Spleen (tissue), 7 donors: ENCODE data around the gene ZNF417.

Experiments used
- POLR2A ChIP-seq, 3 donors: fragments of 450-650 bp; IDR thresholded peaks; one replicate each; pipeline ENCODE4 v1.5.1; 2017; ENCODE audit warnings: antibody characterized with exemption in 3 of 3, mild to moderate bottlenecking in 1 of 3
- POLR2AphosphoS5 ChIP-seq, 3 donors: sonication (generic); formaldehyde crosslinking; IDR thresholded peaks; one replicate each; pipeline ENCODE4 v1.5.1; 2017; ENCODE audit warnings: antibody characterized with exemption in 3 of 3
- TF ChIP-seq, protein P1 (sequence below), 11 experiments: fragments of 200-600 bp in 7 of 11; fragments of 450-650 bp in 4 of 11; sonication (generic) in 4 of 11; IDR thresholded peaks in 8 of 11; conservative IDR thresholded peaks in 3 of 11; 1 replicate in 7 of 11; 2 replicates in 4 of 11; pipeline versions ENCODE4 v1.4.0 to v1.8.0; 2016 to 2021; ENCODE audit warnings: antibody characterized with exemption in 11 of 11, inconsistent platforms in 4 of 11, mild to moderate bottlenecking in 1 of 11
- donor health status: DM: no; HTN: no; CAD: no; lungs with moderate emphysema.
- donor health status: DM: no; HTN: no; CAD: no.
- donor health status: DM: no; HTN: no; CAD: no.

GRCh38 chr19:57935731-57936130 is 19.3 kb upstream of the ZNF417 start:
- TF ChIP-seq POLR2A (IDR thresholded peaks at IDR 0.05) = no peak
- TF ChIP-seq, protein P1, sequence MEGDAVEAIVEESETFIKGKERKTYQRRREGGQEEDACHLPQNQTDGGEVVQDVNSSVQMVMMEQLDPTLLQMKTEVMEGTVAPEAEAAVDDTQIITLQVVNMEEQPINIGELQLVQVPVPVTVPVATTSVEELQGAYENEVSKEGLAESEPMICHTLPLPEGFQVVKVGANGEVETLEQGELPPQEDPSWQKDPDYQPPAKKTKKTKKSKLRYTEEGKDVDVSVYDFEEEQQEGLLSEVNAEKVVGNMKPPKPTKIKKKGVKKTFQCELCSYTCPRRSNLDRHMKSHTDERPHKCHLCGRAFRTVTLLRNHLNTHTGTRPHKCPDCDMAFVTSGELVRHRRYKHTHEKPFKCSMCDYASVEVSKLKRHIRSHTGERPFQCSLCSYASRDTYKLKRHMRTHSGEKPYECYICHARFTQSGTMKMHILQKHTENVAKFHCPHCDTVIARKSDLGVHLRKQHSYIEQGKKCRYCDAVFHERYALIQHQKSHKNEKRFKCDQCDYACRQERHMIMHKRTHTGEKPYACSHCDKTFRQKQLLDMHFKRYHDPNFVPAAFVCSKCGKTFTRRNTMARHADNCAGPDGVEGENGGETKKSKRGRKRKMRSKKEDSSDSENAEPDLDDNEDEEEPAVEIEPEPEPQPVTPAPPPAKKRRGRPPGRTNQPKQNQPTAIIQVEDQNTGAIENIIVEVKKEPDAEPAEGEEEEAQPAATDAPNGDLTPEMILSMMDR (IDR thresholded peaks at IDR 0.05 in 8 of 11, conservative IDR thresholded peaks at IDR 0.05 in 3 of 11) = no peak
- no peak for TF ChIP-seq POLR2AphosphoS5 (IDR thresholded peaks at IDR 0.05)
